Measurements from ENCODE around the gene ZAP70. TPM values are rescaled to one million over a fixed set of nuclear protein-coding genes. Genes with fewer than 3 reads are reported as not detected.

The ZAP70 gene
- total RNA-seq, 2 donors from 2014 or later: 2.2 to 3.4 TPM

DNA sequence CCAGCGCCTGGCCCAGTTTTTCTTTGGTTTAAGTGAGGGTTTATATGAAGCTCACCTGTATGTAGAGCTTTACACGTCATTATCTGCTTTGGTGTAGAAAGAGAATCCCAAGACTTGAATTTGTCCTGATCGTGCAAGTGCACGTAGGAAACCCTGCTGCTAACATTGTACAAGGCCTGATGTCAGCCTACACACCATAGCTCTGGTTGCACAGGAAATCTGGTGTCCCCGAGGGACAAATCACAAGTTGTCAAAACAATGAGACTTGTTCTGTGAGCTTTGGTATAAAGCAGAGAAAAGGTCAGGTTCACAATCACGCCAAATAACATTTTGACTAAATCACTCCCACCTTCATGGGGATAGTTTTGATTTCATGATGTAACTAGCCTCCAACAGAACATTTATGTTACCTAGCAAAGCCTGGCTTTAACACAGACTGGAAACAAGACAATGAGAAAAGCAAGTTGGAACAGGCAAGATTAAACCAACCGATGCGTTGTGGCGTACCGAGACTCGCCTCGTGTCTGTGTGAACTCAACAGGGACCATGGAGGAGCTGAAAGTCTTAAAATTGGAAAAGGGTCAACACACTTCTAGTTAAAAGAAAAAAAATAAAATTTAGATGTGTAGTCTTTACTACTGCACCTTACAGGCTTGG is 41.4 kb downstream of the ZAP70 start:
- H3K27ac ChIP-seq: no peak overlapping the region
- intact Hi-C loops (cut with DNase I): no loop called here
- no peaks in the 10 kb centered on the region for H3K27me3 ChIP-seq
- H3K4me1 ChIP-seq: no peaks in the 10 kb centered on the region
- no peak overlapping the region for H3K4me3 ChIP-seq
- DNase-seq: no peak
- no peaks in the 10 kb centered on the region for H3K9me3 ChIP-seq
- TF ChIP-seq, protein P1, sequence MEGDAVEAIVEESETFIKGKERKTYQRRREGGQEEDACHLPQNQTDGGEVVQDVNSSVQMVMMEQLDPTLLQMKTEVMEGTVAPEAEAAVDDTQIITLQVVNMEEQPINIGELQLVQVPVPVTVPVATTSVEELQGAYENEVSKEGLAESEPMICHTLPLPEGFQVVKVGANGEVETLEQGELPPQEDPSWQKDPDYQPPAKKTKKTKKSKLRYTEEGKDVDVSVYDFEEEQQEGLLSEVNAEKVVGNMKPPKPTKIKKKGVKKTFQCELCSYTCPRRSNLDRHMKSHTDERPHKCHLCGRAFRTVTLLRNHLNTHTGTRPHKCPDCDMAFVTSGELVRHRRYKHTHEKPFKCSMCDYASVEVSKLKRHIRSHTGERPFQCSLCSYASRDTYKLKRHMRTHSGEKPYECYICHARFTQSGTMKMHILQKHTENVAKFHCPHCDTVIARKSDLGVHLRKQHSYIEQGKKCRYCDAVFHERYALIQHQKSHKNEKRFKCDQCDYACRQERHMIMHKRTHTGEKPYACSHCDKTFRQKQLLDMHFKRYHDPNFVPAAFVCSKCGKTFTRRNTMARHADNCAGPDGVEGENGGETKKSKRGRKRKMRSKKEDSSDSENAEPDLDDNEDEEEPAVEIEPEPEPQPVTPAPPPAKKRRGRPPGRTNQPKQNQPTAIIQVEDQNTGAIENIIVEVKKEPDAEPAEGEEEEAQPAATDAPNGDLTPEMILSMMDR (IDR thresholded peaks at IDR 0.05): no peak
- H3K36me3 ChIP-seq: no peaks in the 10 kb centered on the region
- no peak overlapping the region for H3K9ac ChIP-seq (ENCODE audit: low read depth in 2 of 2, low read length in 2 of 2)

DNA sequence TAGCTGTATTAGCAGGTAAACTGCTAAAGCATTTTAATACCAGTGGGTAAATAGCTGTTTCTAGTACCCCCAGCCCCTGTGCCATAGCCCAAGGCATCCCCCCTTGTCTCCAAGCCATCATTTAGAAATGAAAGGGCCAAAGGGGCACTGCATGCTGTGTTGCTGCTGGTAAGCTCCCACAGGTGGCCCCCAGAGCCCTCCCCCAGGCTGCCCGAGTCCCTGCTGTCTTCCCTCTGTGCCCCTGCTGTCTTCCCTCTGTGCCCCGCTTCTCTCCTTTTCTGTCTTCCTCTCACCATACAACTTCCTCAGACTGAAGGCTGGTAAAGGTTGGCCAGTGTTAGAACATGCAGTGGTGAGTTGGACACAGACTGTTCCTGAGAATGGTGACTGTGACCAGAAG is 42.1 kb downstream of the ZAP70 start:
- TF ChIP-seq, protein P1 (IDR thresholded peaks at IDR 0.05): no peak
- H3K9me3 ChIP-seq: no peaks in the 10 kb centered on the region
- H3K27me3 ChIP-seq: no peaks in the 10 kb centered on the region
- no peaks in the 10 kb centered on the region for H3K36me3 ChIP-seq
- intact Hi-C loops (cut with DNase I): no loop called here
- no peaks in the 10 kb centered on the region for H3K4me1 ChIP-seq
- no peak overlapping the region for H3K4me3 ChIP-seq
- no peak for DNase-seq
- no peak overlapping the region for H3K9ac ChIP-seq (ENCODE audit: low read depth in 2 of 2, low read length in 2 of 2)
- no peak overlapping the region for H3K27ac ChIP-seq

DNA sequence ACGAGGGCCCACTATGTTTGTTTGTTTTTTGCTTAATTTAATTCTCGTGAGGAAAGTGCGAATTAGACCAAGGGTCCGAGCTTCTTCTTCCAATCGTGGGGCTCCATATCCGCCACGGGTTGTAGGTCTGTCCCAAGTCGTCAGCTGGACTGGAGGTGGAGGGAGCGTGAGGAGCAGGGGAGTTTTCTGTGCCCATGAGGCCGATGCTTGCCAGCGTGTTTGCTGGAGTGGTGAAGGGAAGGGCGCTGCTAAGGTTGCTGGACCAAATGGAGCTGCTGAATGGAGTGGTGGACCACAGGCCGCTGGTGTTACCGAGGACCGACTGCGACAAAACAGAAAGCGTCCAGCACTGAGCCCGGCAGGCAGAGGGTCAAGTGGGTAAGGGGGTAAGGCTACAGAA is 43.7 kb downstream of the ZAP70 start:
- Histone ChIP-seq H3K27ac (no peak overlapping the region), H3K9me3 (no peaks in the 10 kb centered on the region), H3K9ac (ENCODE audit: low read depth in 2 of 2, low read length in 2 of 2) (no peak overlapping the region), H3K4me3 (no peak overlapping the region), H3K27me3 (no peaks in the 10 kb centered on the region), H3K4me1 (no peaks in the 10 kb centered on the region), H3K36me3 (no peaks in the 10 kb centered on the region)
- TF ChIP-seq, protein P1 (IDR thresholded peaks at IDR 0.05): no peak
- no peak for DNase-seq
- intact Hi-C loops (cut with DNase I): no loop called here

DNA sequence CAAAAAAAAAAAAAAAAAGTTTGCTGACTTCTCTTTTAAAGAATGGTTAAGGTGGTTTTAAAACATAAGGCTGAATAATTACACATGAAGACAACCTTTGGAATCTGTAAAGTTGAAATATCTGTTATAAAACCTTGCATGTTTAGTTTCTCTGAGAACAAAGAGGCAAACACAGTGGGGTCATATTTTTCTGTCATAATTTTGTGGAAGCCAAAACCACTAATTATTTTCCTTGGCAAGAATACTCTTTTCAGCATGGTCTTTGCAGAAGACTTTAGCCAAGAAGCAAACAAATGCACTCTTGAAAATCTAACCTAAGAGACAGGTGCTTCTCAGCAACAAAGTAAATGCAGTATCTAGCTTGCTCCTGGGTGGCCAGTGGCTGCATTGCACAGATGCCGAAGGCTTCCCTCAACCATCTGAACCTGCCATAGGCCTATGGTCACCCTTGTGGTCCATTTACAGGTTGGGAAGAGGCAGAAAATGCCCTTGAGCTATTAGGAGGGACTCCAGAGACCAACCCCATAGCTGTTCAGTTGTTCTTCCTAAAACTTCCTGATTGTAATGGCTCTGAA is 44.8 kb downstream of the ZAP70 start:
- Histone ChIP-seq H3K36me3 (no peaks in the 10 kb centered on the region), H3K9me3 (no peaks in the 10 kb centered on the region), H3K4me1 (no peaks in the 10 kb centered on the region), H3K9ac (ENCODE audit: low read depth in 2 of 2, low read length in 2 of 2) (no peak overlapping the region), H3K27ac (no peak overlapping the region), H3K4me3 (no peak overlapping the region), H3K27me3 (no peaks in the 10 kb centered on the region)
- no peak for DNase-seq
- intact Hi-C loops (cut with DNase I): no loop called here
- TF ChIP-seq, protein P1 (IDR thresholded peaks at IDR 0.05): no peak

DNA sequence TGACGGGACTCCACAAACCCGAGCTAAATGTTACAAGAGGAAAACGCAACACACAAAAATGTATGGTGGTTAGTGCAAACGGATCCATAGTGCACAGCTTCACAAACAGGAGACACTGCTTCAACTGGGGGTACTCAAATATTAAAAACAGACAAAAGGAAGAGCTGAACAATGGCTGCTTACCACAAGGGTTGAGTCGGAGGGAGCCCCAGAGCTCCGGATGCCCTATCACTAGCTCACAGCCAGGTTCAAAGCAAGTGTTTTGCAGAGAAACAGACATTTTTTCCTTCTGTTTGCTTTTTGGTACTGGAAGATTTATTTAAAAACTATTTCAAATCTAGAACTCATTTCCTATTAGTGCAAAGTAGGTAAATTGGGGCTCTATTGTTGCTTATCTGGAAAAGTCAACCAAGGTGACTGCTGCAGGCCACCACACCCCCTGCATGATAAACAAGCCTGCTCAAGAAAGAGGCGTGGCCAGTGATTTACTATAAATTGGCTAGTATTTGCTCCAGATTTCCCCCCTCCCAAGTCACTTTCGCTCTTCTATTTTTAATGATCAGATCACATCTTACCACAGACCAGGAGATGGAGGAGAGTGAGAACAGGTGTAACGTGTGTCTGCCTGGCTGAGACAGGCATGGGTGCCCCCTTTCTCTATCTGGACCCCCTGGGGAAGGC is 46.5 kb downstream of the ZAP70 start:
- no peaks in the 10 kb centered on the region for H3K36me3 ChIP-seq
- TF ChIP-seq, protein P1 (IDR thresholded peaks at IDR 0.05): no peak
- H3K9ac ChIP-seq (ENCODE audit: low read depth in 2 of 2, low read length in 2 of 2): no peak overlapping the region
- H3K9me3 ChIP-seq: no peaks in the 10 kb centered on the region
- no peak overlapping the region for H3K27ac ChIP-seq
- no peaks in the 10 kb centered on the region for H3K4me1 ChIP-seq
- DNase-seq: no peak
- H3K27me3 ChIP-seq: no peaks in the 10 kb centered on the region
- H3K4me3 ChIP-seq: no peak overlapping the region
- intact Hi-C loops (cut with DNase I): no loop called here

Data from colonic mucosa (tissue), 4 donors.